ENCODE measurements around the gene TSPAN7. TPM values are rescaled to one million over a fixed set of nuclear protein-coding genes. Genes with fewer than 3 reads are reported as not detected.

The TSPAN7 gene
- total RNA-seq, 1 experiment from 2014 or later = 3.5 TPM

DNA sequence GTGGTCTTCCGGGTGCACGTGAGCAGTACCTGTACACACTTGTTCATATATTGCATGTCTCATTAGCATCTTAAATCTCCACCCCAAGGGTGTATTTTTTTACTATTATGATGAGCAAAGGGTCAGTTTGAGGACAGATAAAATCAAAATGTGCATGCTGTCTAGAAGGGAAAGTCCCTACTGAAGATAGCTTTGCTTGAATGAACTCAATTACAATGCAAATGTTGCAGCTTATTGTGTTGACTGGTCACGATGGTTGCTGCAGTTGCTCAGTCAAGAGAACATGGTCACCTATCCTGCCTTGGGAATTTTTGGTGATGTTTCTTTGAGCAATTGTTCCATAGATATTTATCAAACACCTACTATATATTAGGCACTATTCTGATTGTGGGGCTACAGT is 136.1 kb downstream of the TSPAN7 start:
- Histone ChIP-seq H3K4me2 (ENCODE audit: insufficient read depth, insufficient read length, low read length) (no peak overlapping the region), H3K56ac (ENCODE audit: insufficient read length, low read depth, low read length) (no peak overlapping the region), H2BK12ac (ENCODE audit: insufficient read length, low read depth, low read length) (no peak overlapping the region), H3K14ac (ENCODE audit: insufficient read depth, low read length) (no peak overlapping the region), H3K9me3 (ENCODE audit: control insufficient read depth, low read depth, low read length) (no peaks in the 10 kb centered on the region), H3T11ph (ENCODE audit: low read length) (no peak overlapping the region), H2BK5ac (ENCODE audit: insufficient read length, low read length) (no peak overlapping the region), H4K91ac (ENCODE audit: insufficient read length, low read depth, low read length) (no peak overlapping the region), H3K18ac (ENCODE audit: insufficient read length, low read depth, low read length) (no peak overlapping the region), H3K27me3 (ENCODE audit: insufficient read depth, low read length) (no peaks in the 10 kb centered on the region), H2AK5ac (ENCODE audit: insufficient read length, low read length) (no peak overlapping the region), H3K4me1 (ENCODE audit: insufficient read depth, low read length) (no peaks in the 10 kb centered on the region; the same call in 1 of the 2 replicates), H3K79me2 (ENCODE audit: insufficient read depth, low read length) (no peaks in the 10 kb centered on the region), H2BK15ac (ENCODE audit: low read depth, low read length) (no peak overlapping the region), H3K79me1 (ENCODE audit: insufficient read depth, low read depth, low read length, poor library complexity, severe bottlenecking) (no peaks in the 10 kb centered on the region), H3K27ac (ENCODE audit: insufficient read length, low read depth, low read length) (no peak overlapping the region), H3K9ac (ENCODE audit: extremely low read depth, insufficient read length, low read length) (no peak overlapping the region), H3K23ac (ENCODE audit: insufficient read length, low read depth, low read length) (no peak overlapping the region), H2BK20ac (ENCODE audit: low read depth, low read length, poor library complexity, severe bottlenecking) (no peak overlapping the region), H2BK120ac (ENCODE audit: low read depth, low read length, poor library complexity, severe bottlenecking) (no peak overlapping the region), H3K23me2 (ENCODE audit: insufficient read length, low read depth, low read length, poor library complexity, severe bottlenecking) (no peaks in the 10 kb centered on the region), H2AFZ (ENCODE audit: low read length) (no peak overlapping the region), H4K5ac (ENCODE audit: insufficient read length, low read depth, low read length) (no peak overlapping the region), H4K20me1 (ENCODE audit: control insufficient read depth, insufficient read depth, insufficient read length) (no peaks in the 10 kb centered on the region), H3K4ac (ENCODE audit: low read depth, low read length) (no peak overlapping the region), H4K8ac (replicated peaks; ENCODE audit: insufficient read length, low read depth, low read length) (no peak overlapping the region)
- DNase-seq = no peak
- Mint-ChIP-seq H3K36me3 (ENCODE audit: insufficient read depth in 1 of 3, low read depth in 3 of 3) (peaks cover 0 to 5% (median 0%) of the 10 kb centered on the region in 3 experiments; a peak in 2 of 7 replicates), H3K4me3 (no peak overlapping the region), H3K9me3 (peaks cover 52 to 63% of the 10 kb centered on the region in 2 experiments), H3K4me1 (peaks cover 7 to 11% of the 10 kb centered on the region in 2 experiments), H3K27me3 (ENCODE audit: low read depth) (peaks cover 3% of the 10 kb centered on the region; the same call in 1 of the 2 replicates), H3K27ac (no peak overlapping the region)
- TF ChIP-seq, protein P1, sequence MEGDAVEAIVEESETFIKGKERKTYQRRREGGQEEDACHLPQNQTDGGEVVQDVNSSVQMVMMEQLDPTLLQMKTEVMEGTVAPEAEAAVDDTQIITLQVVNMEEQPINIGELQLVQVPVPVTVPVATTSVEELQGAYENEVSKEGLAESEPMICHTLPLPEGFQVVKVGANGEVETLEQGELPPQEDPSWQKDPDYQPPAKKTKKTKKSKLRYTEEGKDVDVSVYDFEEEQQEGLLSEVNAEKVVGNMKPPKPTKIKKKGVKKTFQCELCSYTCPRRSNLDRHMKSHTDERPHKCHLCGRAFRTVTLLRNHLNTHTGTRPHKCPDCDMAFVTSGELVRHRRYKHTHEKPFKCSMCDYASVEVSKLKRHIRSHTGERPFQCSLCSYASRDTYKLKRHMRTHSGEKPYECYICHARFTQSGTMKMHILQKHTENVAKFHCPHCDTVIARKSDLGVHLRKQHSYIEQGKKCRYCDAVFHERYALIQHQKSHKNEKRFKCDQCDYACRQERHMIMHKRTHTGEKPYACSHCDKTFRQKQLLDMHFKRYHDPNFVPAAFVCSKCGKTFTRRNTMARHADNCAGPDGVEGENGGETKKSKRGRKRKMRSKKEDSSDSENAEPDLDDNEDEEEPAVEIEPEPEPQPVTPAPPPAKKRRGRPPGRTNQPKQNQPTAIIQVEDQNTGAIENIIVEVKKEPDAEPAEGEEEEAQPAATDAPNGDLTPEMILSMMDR (conservative IDR thresholded peaks at IDR 0.05) = no peak
- WGBS (ENCODE audit: extremely low coverage, insufficient read length, low lambda C conversion rate) = no CpG with 5 or more reads among the region's 3 CpGs

Measured in H9 (cell line).